H1 (cell line): ENCODE results near the gene ANKRD13C. TPM values are rescaled to one million over a fixed set of nuclear protein-coding genes. Genes with fewer than 3 reads are reported as not detected.
"Not testable (repeated sequence)": the region's sequence is repeated elsewhere in the genome, so short reads cannot be mapped to it uniquely, and the experiment has no call there.

Experiments
- CTCF ChIA-PET: fragments of 300-600 bp; sonication (Branson Sonifier 250); formaldehyde crosslinking; loops from one replicate; lab custom pipeline; 2021; ENCODE audit not compliant: partially characterized antibody; lab: Charles Lee
- POLR2A ChIA-PET: fragments of 300-600 bp; sonication (Branson Sonifier 250); formaldehyde crosslinking; loops from one replicate; lab custom pipeline; 2021; ENCODE audit warnings: inconsistent platforms; ENCODE audit not compliant: partially characterized antibody; lab: Charles Lee
- DNase-seq, 2 experiments: peaks; one replicate each; pipeline versions ENCODE4 v3.0.0 to v3.0.0-alpha.2; 2010 to 2022; ENCODE audit warnings: low spot score in 2 of 2, low read depth in 1 of 2, mixed read lengths in 1 of 2
- FAIRE-seq: peaks from 2 replicates; lab custom pipeline; 2011; peaks lifted over from hg19 to GRCh38; lab: Jason Lieb, UNC
- H2AFZ ChIP-seq: 2 replicates; pipeline ENCODE4 v1.8.1; 2012; ENCODE audit warnings: low read length, inconsistent platforms
- H2AK5ac ChIP-seq: 2 replicates; pipeline ENCODE4 v1.6.1; 2013; ENCODE audit warnings: low read depth, low read length
- H2BK120ac ChIP-seq: replicated peaks from 2 replicates; pipeline ENCODE3; 2013; ENCODE audit warnings: low read depth, low read length, inconsistent platforms
- H2BK12ac ChIP-seq: 2 replicates; pipeline ENCODE4 v1.6.1; 2013; ENCODE audit warnings: low read depth, low read length
- H2BK15ac ChIP-seq: 2 replicates; pipeline ENCODE4 v1.6.1; 2013; ENCODE audit warnings: low read length
- H2BK20ac ChIP-seq: 2 replicates; pipeline ENCODE4 v1.6.1; 2013; ENCODE audit warnings: low read length
- H2BK5ac ChIP-seq: 2 replicates; pipeline ENCODE4 v1.6.1; 2013; ENCODE audit warnings: low read depth, low read length
- H3K14ac ChIP-seq: 2 replicates; pipeline ENCODE4 v1.6.1; 2013; ENCODE audit warnings: inconsistent platforms; ENCODE audit not compliant: insufficient read length
- H3K18ac ChIP-seq: 2 replicates; pipeline ENCODE4 v1.6.1; 2013; ENCODE audit warnings: low read length; ENCODE audit errors: extremely low read depth
- H3K23ac ChIP-seq: 2 replicates; pipeline ENCODE4 v1.6.1; 2013; ENCODE audit warnings: inconsistent platforms; ENCODE audit not compliant: insufficient read length
- H3K23me2 ChIP-seq: 2 replicates; pipeline ENCODE4 v1.6.1; 2013; ENCODE audit warnings: low read depth, low read length
- H3K27ac ChIP-seq: 2 replicates; pipeline ENCODE4 v1.6.1; 2011; ENCODE audit warnings: low read depth, low read length, inconsistent platforms
- H3K27me3 ChIP-seq, 4 experiments: replicated peaks in 1 of 4; 1 replicate in 1 of 4; 2 replicates in 3 of 4; pipeline versions ENCODE4 v1.6.1 to v1.8.1; 2011 to 2013; ENCODE audit warnings: low read length in 3 of 4, mild to moderate bottlenecking in 3 of 4, inconsistent platforms in 2 of 4, mixed read lengths in 2 of 4, moderate library complexity in 1 of 4; ENCODE audit not compliant: control insufficient read depth in 3 of 4, insufficient read depth in 3 of 4; ENCODE audit errors: extremely low read depth in 1 of 4
- H3K36me3 ChIP-seq, 4 experiments: 2 replicates each; pipeline versions ENCODE4 v1.6.1 to v1.8.1; 2011 to 2013; ENCODE audit warnings: mild to moderate bottlenecking in 4 of 4, low read length in 3 of 4, moderate library complexity in 2 of 4, control low read depth in 1 of 4, inconsistent platforms in 1 of 4; ENCODE audit not compliant: insufficient read depth in 4 of 4, control insufficient read depth in 2 of 4
- H3K4ac ChIP-seq: replicated peaks from 2 replicates; pipeline ENCODE3; 2013; ENCODE audit warnings: low read length, low read depth, mixed read lengths, inconsistent platforms; ENCODE audit not compliant: insufficient read length
- H3K4me1 ChIP-seq, 4 experiments: replicated peaks in 1 of 4; 1 replicate in 1 of 4; 2 replicates in 3 of 4; pipeline versions ENCODE4 v1.6.1 to v1.8.1; 2011 to 2013; ENCODE audit warnings: low read length in 3 of 4, inconsistent platforms in 2 of 4, mixed read lengths in 1 of 4; ENCODE audit not compliant: insufficient read depth in 4 of 4, control insufficient read depth in 3 of 4
- H3K4me2 ChIP-seq, 2 experiments: 2 replicates each; pipeline versions ENCODE4 v1.6.1 to v1.8.1; 2011 to 2013; ENCODE audit warnings: low read depth in 2 of 2, low read length in 2 of 2, control low read depth in 1 of 2, inconsistent platforms in 1 of 2, mild to moderate bottlenecking in 1 of 2; ENCODE audit not compliant: insufficient read depth in 1 of 2
- H3K4me3 ChIP-seq, 4 experiments: fragments of 200-600, 300-600 bp in 1 of 4; sonication (generic), shearing (Covaris generic), sonication (Bioruptor Twin) in 1 of 4; 2 replicates each; pipeline versions ENCODE4 v1.5.1 to v1.8.1; 2011 to 2016; ENCODE audit warnings: low read length in 4 of 4, low read depth in 3 of 4, control low read depth in 2 of 4, inconsistent platforms in 2 of 4, mild to moderate bottlenecking in 2 of 4, mixed read lengths in 1 of 4, moderate library complexity in 1 of 4; ENCODE audit not compliant: insufficient read depth in 2 of 4; ENCODE audit errors: extremely low read depth in 1 of 4
- H3K56ac ChIP-seq: replicated peaks from 2 replicates; pipeline ENCODE3; 2013; ENCODE audit warnings: low read depth, mild to moderate bottlenecking, mixed read lengths, low read length, inconsistent platforms; ENCODE audit not compliant: insufficient read length
- H3K79me1 ChIP-seq: 2 replicates; pipeline ENCODE4 v1.6.1; 2013; ENCODE audit warnings: low read depth, low read length, control low read depth
- H3K79me2 ChIP-seq, 2 experiments: 2 replicates each; pipeline versions ENCODE4 v1.6.1 to v1.8.1; 2012 to 2013; ENCODE audit warnings: low read length in 2 of 2, mild to moderate bottlenecking in 2 of 2, inconsistent platforms in 1 of 2; ENCODE audit not compliant: insufficient read depth in 2 of 2, control insufficient read depth in 1 of 2
- H3K9ac ChIP-seq, 4 experiments: replicated peaks in 1 of 4; 1 replicate in 1 of 4; 2 replicates in 3 of 4; pipeline versions ENCODE4 v1.6.1 to v1.8.1; 2011 to 2013; ENCODE audit warnings: low read depth in 3 of 4, low read length in 3 of 4, control low read depth in 2 of 4, mild to moderate bottlenecking in 2 of 4, moderate library complexity in 2 of 4, inconsistent platforms in 1 of 4; ENCODE audit errors: extremely low read depth in 1 of 4
- H3K9me3 ChIP-seq, 2 experiments: 2 replicates each; pipeline versions ENCODE4 v1.6.1 to v1.8.1; 2012 to 2013; ENCODE audit warnings: mild to moderate bottlenecking in 2 of 2, moderate library complexity in 2 of 2, control low read depth in 1 of 2, inconsistent platforms in 1 of 2, low read depth in 1 of 2, low read length in 1 of 2, mixed read lengths in 1 of 2; ENCODE audit not compliant: insufficient read depth in 2 of 2
- H4K20me1 ChIP-seq, 2 experiments: replicated peaks in 1 of 2; 2 replicates each; pipeline versions ENCODE3 to v1.8.1; 2011 to 2013; ENCODE audit warnings: inconsistent platforms in 2 of 2, low read length in 2 of 2, mild to moderate bottlenecking in 1 of 2; ENCODE audit not compliant: insufficient read depth in 2 of 2, control insufficient read depth in 1 of 2
- H4K5ac ChIP-seq: 2 replicates; pipeline ENCODE4 v1.6.1; 2013; ENCODE audit warnings: low read length, low read depth, mixed read lengths, inconsistent platforms; ENCODE audit not compliant: insufficient read length
- H4K8ac ChIP-seq: 2 replicates; pipeline ENCODE4 v1.8.0; 2013; ENCODE audit warnings: mild to moderate bottlenecking, moderate library complexity, low read length, inconsistent platforms; ENCODE audit not compliant: insufficient read depth; ENCODE audit errors: extremely low read depth
- H4K91ac ChIP-seq: replicated peaks from 2 replicates; pipeline ENCODE3; 2013; ENCODE audit warnings: low read length, mixed read lengths, inconsistent platforms; ENCODE audit not compliant: insufficient read length
- CBX8 ChIP-seq: fragments of 300-800, 300-1000 bp; sonication (generic); IDR thresholded peaks from 2 replicates; pipeline ENCODE4 v1.7.1; 2016; ENCODE audit warnings: low read depth, low read length, borderline replicate concordance
- CHD2 ChIP-seq: IDR thresholded peaks from 2 replicates; pipeline ENCODE4 v1.6.1; 2012; ENCODE audit warnings: low read length, improper control_type of control experiment
- MAX ChIP-seq: IDR thresholded peaks from 2 replicates; pipeline ENCODE4 v1.6.1; 2012; ENCODE audit warnings: inconsistent platforms
- WGBS, 2 experiments: shearing (Covaris generic) in 1 of 2; methylation state at CpG; one replicate each; pipeline versions ENCODE4 v1.1.6 to v1.1.7; 2013 to 2015; ENCODE audit warnings: low lambda C conversion rate in 2 of 2, mixed read lengths in 2 of 2, inconsistent platforms in 1 of 2, low coverage in 1 of 2, missing lambda C conversion rate in 1 of 2; ENCODE audit not compliant: insufficient replicate concordance in 2 of 2, insufficient coverage in 1 of 2, insufficient read length in 1 of 2; ENCODE audit errors: extremely low coverage in 1 of 2, missing lambda C conversion rate in 1 of 2; 5-methylcytosine and 5-hydroxymethylcytosine counted together
- polyA plus RNA-seq, 7 experiments: library from polyadenylated mRNA; depleted of rRNA in 3 of 7; stranded (reverse) in 5 of 7; unstranded in 2 of 7; fragments of >200 nt in 5 of 7; fragments of 200-250 nt in 2 of 7; gene quantifications; 1 replicate in 5 of 7; 2 replicates in 1 of 7; 4 replicates in 1 of 7; pipeline versions ENCODE4 v1.2.1 to v1.2.3, GENCODE V29; 2011 to 2013; ENCODE audit warnings: missing spikeins in 2 of 7, mixed read lengths in 2 of 7
- total RNA-seq: library from RNA; stranded (reverse); fragmentation: NEBNext Ultra II Directional; extraction: Animal tissue kit (Norgen Biotek cat#: 25700); gene quantifications from 2 replicates; pipeline ENCODE4 v1.2.1, GENCODE V29; 2021
- TF ChIP-seq, protein P1 (sequence below), 3 experiments: IDR thresholded peaks; 1 replicate in 2 of 3; 2 replicates in 1 of 3; pipeline versions ENCODE4 v1.5.1 to v1.6.1; 2011; ENCODE audit warnings: low read length in 3 of 3, mild to moderate bottlenecking in 3 of 3, inconsistent platforms in 2 of 3, low read depth in 1 of 3, moderate library complexity in 1 of 3; ENCODE audit not compliant: insufficient read depth in 1 of 3; ENCODE audit errors: control extremely low read depth in 1 of 3

Gene ANKRD13C
- total and polyA plus RNA-seq, 2 of the 8 experiments (the other 6 are each of a cell fraction or from before 2014, with no cell fraction given): 4.8 to 21.7 TPM

GRCh38 chr1:70348399-70349165 is 5.9 kb downstream of the ANKRD13C start (continued):
- TF ChIP-seq, protein P1, sequence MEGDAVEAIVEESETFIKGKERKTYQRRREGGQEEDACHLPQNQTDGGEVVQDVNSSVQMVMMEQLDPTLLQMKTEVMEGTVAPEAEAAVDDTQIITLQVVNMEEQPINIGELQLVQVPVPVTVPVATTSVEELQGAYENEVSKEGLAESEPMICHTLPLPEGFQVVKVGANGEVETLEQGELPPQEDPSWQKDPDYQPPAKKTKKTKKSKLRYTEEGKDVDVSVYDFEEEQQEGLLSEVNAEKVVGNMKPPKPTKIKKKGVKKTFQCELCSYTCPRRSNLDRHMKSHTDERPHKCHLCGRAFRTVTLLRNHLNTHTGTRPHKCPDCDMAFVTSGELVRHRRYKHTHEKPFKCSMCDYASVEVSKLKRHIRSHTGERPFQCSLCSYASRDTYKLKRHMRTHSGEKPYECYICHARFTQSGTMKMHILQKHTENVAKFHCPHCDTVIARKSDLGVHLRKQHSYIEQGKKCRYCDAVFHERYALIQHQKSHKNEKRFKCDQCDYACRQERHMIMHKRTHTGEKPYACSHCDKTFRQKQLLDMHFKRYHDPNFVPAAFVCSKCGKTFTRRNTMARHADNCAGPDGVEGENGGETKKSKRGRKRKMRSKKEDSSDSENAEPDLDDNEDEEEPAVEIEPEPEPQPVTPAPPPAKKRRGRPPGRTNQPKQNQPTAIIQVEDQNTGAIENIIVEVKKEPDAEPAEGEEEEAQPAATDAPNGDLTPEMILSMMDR (IDR thresholded peaks at IDR 0.05; ENCODE audit: control extremely low read depth in 1 of 3, insufficient read depth in 1 of 3, low read depth in 1 of 3, low read length in 3 of 3): no peak
- TF ChIP-seq CHD2 (no peak), MAX (no peak), CBX8 (no peak)

GRCh38 chr1:70339644-70340043 is 14.9 kb downstream of the ANKRD13C start:
- H4K91ac ChIP-seq, H4K8ac ChIP-seq, H3K9ac ChIP-seq, H3K79me1 ChIP-seq, H2BK5ac ChIP-seq, H4K20me1 ChIP-seq, H2BK12ac ChIP-seq, H3K14ac ChIP-seq, H3K4me2 ChIP-seq, H3K23me2 ChIP-seq, DNase-seq, H3K36me3 ChIP-seq, H4K5ac ChIP-seq, H3K9me3 ChIP-seq, H2BK20ac ChIP-seq, H2BK120ac ChIP-seq, H3K23ac ChIP-seq, H3K4ac ChIP-seq, H3K56ac ChIP-seq, H2AFZ ChIP-seq, H3K27me3 ChIP-seq, FAIRE-seq, H3K18ac ChIP-seq, H3K4me1 ChIP-seq, H3K27ac ChIP-seq, H3K4me3 ChIP-seq, H2BK15ac ChIP-seq, H2AK5ac ChIP-seq: not testable (repeated sequence)
- POLR2A ChIA-PET: interaction anchor here (0.7 to 1.9 kb wide), 2 partner anchors 71 to 73 kb away, joined by 3 to 8 read pairs; partner anchors contain the start of gene CTH
- WGBS, 2 experiments: 91% methylated on average over 3 of the region's 3 CpGs; no CpG with 5 or more reads in 1 of the 2 experiments
- CTCF ChIA-PET: interaction anchor here (0.6 to 1.3 kb wide), 2 partner anchors 13 to 196 kb away, joined by 3 to 7 read pairs; no protein-coding TSS in a partner anchor
- H3K79me2 ChIP-seq: peaks cover 0 to 69% of the 10 kb centered on the region in 2 experiments; a peak in 2 of 4 replicates
